GM21786 (cell line): ENCODE results near the gene ARID1B.
A peak's percentile ranks its signal among the peaks of the same experiment; 100 is the strongest.

ENCODE experiments used
- ATAC-seq: cut with Tn5 transposase; IDR thresholded peaks from one replicate; pipeline ENCODE4 v1.9.1; 2021; ENCODE audit not compliant: unreplicated experiment

ARID1B gene

GRCh38 chr6:156790711-156791319, 13.6 kb downstream of the ARID1B start:
- ATAC-seq = no peak

- peak; percentile 72 for ATAC-seq
Measured at GRCh38 chr6:156791320-156791850, 14.2 kb downstream of the ARID1B start.

GRCh38 chr6:156793200-156793599, 16.0 kb downstream of the ARID1B start:
- ATAC-seq = no peak

- ATAC-seq = peak; percentile 51
Measured at GRCh38 chr6:156794546-156795354, 17.6 kb downstream of the ARID1B start.

GRCh38 chr6:156795825-156796224, 18.6 kb downstream of the ARID1B start:
- no peak for ATAC-seq

GRCh38 chr6:156796627-156797026, 19.4 kb downstream of the ARID1B start:
- no peak for ATAC-seq

GRCh38 chr6:156797901-156798735, 20.9 kb downstream of the ARID1B start:
- ATAC-seq = no peak

- ATAC-seq = no peak
Measured at GRCh38 chr6:156801712-156802111, 24.5 kb downstream of the ARID1B start.

- no peak for ATAC-seq
Measured at GRCh38 chr6:156803353-156803752, 26.2 kb downstream of the ARID1B start.

- no peak for ATAC-seq
Measured at GRCh38 chr6:156804402-156804801, 27.2 kb downstream of the ARID1B start.

GRCh38 chr6:156806155-156806554, 29.0 kb downstream of the ARID1B start:
- ATAC-seq = no peak

GRCh38 chr6:156807028-156807427, 29.9 kb downstream of the ARID1B start:
- ATAC-seq = no peak

GRCh38 chr6:156807795-156808194, 30.6 kb downstream of the ARID1B start:
- ATAC-seq = no peak

GRCh38 chr6:156808287-156808686, 31.1 kb downstream of the ARID1B start:
- ATAC-seq = no peak

- peak; percentile 91 for ATAC-seq
Measured at GRCh38 chr6:156809034-156809433, 31.9 kb downstream of the ARID1B start.

GRCh38 chr6:156809446-156810178, 32.4 kb downstream of the ARID1B start:
- ATAC-seq = no peak

GRCh38 chr6:156814036-156814581, 36.9 kb downstream of the ARID1B start:
- no peak for ATAC-seq

- no peak for ATAC-seq
Measured at GRCh38 chr6:156816505-156816904, 39.3 kb downstream of the ARID1B start.

GRCh38 chr6:156820089-156820798, 43.1 kb downstream of the ARID1B start:
- ATAC-seq = no peak

GRCh38 chr6:156821707-156822106, 44.5 kb downstream of the ARID1B start:
- ATAC-seq = no peak
